Activated CD4-positive, alpha-beta T cell treated with anti-CD3 and anti-CD28 coated beads, Interleukin-2, amount 50 U/mL, for 16 hours (primary cell): ENCODE data around the gene CIROP.

Experiments
- DNase-seq: peaks from one replicate; pipeline ENCODE4 v3.0.0-alpha.2; 2020

CIROP gene

DNA sequence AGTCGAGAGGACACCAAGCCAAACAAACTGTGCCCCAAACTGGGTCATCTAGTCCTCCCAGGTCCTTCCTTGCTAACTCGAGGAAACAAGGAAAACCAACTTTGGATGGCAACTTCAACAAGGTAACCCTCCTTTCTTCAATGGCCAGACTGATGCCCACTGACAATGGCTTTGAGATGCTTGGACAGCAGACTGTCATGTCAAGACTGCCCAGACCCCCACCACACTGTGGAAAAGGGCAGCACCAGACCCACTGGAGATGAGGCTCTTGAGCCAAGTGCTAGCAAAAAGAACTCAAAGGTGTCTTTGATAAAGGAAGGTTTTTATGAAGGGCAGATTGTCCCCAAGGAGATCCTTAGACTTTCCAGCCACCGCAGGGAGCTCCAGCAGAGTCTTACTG lies 38.4 kb downstream of the CIROP start:
- no peak for DNase-seq

DNA sequence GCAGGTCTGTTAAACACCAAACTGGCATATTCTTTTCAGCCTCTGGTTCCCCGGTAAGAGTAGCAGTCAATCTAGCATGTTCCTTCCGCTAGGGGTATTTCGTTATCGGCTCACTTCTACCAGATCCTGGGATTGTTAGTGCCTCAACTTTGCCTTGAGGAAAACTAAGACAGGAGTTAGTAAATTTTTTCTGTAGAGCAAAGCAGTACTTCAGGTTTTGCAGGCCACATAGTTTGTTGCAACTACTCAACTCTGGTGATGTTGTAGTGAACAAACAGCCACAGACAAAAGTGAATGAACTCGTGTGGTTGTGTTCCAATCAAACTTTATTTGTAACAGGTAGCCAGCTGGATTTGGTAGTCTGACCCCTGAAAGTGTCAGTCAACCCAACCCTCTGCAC lies 41.2 kb downstream of the CIROP start:
- no peak for DNase-seq

DNA sequence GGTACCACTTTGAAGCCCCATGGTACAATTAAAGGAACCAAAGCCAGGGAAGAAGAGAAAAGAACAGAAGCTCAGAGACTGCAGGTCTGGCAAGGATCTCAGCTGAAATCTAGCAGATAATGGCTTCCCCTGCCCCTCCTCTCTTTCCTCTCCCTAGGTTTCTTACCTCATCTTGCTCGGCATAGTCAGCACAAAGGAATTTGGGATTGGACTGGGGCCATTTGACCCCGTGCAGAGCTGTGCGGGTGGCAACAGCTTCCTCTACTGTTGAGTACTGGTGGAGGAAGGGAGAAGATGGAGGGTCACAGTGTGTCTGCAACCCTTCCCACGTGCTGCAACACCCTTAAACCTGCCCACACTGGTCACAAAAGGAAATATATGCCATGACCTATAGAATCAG lies 42.8 kb downstream of the CIROP start:
- no peak for DNase-seq

DNA sequence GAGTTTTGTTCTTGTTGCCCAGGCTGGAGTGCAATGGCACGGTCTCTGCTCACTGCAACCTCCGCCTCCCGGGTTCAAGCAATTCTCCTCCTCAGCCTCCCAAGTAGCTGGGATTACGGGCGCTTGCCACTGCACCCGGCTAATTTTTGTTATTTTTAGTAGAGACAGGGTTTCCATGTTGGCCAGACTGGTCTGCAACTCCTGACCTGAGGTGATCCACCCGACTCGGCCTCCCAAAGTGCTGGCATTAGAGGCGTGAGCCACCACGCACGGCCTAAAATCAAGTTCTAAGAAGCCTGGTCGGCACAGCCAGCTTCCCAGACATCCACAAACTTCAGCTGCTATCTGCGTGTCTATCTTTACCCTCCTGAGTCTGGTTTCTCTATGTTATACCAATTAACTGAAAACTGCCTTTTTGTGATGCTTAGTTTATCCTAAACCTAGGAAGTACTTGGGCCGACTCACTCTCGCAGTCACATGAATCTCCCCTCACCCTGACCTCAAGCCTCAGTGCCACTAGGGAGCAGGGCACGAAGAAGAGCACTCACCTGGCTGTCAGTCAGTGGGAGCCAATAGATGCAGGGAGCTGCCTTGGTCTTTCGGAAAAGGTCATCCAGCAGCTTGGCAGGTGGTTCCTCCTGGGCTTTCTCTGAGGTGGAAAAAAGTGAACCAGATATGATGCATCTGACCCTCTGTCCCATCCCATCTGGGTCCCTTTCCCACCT lies 44.1 kb downstream of the CIROP start:
- no peak for DNase-seq

DNA sequence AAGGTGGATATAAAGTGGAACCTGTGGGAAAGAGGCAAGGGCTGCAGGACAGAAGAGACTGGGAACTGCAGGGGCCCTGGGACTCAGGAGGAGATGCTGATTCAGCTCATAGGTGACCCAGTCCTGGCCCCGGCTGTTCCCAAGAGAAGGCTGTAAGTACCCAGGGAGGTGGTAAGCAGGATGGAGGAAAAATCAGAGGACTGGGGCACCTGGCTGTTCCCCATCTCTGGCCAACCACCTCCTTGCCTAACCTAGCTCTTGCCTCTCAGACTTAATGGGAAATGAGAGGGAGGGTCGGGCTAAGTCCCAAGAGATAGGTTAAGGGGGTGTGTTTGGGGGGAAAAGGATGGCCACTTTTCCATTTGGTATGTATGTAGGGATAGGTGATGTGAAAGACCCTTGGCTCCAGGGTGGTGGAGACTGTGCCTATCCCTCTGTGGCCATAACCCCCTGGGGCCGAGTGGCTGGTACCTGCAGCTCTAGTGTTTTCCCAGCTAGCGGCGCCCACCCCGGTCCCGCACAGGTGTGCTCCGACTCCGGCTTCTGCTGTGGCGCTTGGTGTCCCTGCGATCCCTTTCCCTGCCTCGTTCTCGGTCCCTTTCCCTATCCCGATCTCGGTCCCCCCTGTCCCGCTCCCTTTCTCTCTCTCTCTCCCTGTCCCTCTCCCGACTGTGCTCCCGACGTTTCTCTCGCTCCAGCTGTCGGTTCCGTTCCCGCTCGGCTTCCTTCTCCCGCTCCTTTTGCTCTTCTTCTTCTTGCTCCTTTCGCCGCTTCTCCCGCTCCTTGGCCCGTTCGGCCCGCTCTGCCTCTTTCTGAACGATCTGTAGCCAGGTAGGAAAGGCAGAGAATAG lies 45.9 kb downstream of the CIROP start:
- DNase-seq, result no peak

DNA sequence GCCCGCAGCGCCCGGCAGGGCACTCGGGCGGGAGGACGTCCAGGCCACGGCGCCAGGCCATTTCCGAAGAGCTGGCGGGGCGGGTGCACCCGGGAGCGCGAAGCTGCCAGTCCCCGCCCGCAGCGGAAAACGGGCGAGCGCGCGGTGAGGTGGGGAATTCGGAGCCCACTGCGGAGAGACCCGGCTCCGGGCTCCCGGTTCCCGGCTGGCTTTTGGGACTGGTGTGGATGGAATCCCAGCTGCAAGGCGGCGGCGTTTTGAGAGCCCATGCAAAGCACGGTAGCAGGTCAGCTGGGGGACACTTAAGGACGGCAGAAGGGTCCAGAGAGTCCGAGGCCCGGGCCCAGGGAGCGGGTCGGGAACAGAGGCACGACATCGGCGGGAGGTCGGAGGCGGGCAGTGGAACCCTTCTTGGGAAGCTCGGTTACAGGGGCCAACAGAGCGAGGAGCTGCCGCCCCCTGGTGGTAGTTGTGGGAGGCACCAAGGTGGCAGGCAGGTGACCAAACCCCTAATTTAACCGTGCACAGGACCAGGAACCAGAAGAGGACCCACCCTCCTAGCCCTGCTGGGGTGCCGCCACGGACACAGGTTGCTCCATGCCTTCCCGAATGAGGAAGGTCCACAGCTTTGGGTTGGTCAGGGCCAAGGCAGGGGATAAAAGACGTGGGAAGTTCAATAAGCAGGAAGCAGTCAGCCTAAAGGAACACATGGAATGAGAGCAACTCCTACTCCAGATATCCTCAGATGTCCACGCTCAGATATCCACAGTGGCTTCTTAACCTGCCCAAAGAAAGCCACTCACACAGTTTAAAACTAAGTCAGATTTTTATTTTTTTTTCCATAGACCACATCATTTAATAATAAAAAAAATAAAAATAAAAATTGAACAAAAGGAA lies 46.8 kb downstream of the CIROP start:
- DNase-seq, result peak; percentile 88

DNA sequence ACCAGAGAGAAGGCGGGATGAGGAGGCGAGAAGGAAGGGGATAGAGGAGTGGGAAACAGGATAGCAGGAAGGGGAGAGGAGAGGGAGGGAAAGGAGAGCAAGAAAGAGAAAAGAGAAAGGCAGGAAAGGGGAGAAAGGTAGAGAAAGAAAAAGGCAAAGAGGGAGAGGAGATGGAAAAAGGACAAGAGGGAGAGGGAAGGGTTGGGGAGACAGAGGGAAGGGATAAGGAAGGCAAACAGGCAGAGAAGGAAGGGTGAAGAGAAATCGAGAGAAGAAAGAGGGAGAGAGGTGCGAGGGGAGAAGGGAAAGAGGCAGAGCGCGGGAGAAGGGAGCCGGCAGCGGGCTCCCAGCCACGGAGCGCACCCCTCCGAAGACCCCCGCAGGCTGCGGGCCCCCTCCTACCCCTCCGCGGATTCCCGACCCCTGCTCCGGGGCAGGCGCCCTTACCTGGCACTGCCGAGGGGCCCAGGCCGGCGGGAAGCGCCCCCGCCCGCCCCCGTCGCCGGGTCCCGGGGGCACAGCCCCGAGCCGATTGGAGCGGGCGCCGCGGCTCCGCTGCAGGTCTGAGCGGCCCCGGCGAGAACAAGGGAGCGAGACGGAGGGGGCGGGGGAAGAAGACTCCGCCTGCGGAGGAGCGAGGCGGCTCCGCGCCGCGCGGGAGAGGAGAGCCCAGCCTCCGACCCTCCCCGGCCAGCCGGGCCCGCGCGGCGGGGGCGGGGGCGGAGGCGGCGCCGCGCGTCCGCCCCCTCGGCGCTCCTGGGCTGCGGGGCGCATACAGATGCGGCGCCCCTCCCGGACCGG lies 47.6 kb downstream of the CIROP start, which contains the start of gene CDH24:
CDH24 (minus strand) TSS at position 565 of the 801 bp plus-strand sequence. CDS start 1,787 bp downstream, outside the sequence.
- DNase-seq, result peak; percentile 63

DNA sequence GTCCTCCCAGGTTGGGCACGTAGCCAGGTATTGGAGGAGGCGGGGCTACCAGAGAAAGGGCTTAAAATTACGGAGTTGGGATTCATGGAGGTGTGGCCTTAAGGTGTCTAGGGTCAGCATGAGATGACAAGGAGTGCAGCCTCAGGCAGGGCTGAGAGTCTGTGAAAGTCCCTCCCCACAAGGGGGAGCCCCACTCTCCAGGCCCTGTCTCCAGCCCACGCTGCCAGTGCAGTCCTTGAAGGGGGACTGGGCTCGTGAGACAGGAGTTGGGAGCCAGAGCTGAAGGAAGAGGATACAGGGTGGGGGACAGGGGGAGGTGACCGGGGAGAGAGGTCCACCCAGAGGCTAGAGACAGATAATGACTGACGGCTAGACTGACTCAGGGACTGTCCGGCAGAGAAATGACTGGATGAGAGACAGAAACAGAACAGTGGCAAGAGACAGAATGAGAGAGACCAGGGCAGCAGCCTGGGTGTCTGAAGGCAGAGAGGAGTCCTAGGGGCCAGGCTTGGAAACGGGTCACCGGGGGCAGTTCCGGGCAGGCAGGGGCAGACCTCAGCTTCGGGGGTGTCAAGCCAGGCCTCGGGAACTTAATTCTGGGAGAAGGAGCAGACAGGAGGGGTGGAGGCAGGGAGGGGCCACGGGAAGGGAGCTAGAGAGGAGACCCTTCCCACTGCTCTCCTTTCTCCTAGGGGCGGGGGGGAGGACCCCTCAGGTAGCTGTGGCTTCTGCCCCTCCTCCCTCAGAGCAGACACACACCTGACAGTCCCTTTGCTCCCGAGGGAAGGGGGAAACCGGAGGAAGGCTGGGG lies 48.4 kb downstream of the CIROP start:
- peak; percentile 72 for DNase-seq

DNA sequence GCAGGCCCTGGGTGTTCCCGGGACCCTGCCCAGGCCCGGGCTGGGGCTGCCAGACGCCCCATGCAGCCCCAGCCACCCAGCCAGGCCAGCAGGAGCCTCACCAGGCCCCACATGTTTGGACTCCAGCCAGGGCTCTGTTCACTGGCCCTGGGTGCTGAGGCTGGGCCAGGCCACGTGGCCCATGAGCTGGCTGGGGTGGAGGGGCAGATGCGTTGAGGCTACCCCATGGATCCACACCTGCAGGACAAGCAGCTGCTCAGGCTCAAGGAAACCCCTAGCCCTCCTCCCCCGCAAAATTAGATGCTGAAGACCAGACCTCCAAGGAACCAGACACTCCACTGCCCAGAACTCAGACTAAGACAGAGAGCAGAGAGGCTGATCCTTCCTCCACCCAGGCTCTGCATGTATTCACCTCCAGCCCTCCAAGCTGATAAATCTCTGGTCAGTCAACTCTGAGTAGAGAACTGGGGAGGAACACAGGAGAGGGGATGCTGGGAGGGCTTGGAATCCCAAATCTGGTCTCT lies 49.1 kb downstream of the CIROP start:
- DNase-seq, result no peak

DNA sequence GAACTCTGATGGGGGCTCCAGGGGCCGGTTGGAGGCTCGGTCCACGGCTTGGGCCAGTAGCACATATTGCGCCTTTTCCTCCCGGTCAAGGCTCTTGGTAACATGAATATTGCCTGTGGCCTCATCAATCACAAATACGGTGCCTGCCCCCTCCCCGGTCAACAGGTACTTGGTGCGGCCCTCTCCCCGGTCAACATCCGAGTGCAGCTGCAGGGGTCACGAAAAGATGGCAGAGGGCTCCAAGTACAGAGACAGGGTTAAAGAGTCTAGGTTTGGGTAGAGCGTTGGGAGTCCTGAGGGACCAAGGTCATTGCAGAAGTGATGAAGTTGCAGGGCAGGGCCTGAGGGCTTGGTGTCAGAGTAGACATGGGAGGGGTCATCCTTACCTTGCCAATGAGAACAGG lies 49.6 kb downstream of the CIROP start:
- DNase-seq, result no peak

DNA sequence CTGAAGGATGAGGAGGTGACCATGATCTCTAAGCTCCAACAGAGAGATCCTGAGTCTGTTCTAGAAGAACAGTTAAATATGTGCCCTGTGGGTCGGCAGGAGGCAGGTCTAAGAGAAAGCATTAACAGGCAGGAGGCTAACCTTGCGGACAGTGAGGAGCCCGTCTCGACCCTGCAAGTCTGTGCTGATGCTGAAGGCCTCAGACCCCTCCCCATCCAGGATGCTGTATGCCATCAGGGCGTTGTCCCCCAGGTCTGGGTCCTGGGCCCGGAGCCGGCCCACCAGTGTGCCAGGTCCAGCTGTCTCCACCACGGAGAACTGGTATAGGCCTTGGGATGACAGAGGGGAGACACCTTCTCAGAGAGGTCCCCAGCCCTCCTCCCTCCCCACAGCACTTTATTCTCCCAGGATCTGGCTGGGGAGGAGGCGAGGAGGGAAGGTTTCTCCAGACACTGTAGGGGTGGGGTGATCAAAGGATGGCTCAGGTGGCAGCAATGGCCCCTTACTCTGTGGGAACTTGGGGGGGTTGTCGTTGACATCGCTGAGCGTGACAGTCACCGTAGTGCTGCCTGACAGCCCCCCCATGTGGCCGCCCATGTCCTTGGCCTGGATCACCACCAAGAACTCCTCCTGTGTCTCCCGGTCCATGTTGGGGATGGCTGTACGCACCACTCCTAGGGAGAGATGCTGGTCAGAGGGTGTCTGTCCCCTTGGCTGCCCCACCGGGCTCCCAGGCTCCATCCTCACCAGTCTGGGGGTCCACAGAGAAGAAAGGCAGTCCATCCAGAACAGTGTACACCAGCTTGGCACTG lies 50.6 kb downstream of the CIROP start:
- no peak for DNase-seq

DNA sequence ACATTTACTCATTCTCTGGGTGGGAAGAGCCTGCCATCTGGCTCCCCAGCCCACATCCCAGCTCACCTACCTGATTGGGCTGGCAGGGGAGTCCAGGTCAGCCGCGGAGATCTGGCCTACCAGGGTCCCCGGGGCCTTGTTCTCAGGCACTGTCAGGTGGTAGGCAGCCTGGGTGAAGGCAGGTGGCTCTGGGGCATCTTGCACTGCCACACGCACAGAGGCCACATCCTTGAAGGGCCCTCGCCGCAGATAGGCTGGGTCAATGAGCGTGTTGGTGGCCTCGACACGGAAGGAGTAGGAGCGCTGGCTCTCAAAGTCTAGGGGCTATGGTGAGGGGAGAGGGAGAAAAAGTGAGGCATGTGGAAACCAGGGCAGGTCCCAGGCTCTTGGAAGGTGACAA lies 51.4 kb downstream of the CIROP start:
- DNase-seq, result no peak

DNA sequence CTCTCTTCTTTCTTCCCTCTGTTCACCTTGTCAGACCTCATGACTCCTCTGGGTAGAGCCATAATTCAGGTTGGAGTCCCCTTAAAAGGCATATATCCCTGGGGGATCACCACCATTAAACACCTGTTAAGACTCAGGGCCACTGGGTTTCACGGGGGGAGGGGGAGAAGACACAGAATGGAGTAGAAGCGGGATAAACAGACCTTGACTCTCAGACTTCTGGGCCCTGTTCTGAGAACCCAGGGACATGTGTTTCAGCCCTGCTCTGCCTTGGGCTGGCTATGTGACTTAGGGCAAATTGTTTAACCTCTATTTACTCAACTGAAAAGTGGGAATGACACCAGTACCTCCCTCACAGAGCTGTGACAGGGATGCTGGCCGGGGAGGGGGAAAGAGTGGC lies 52.1 kb downstream of the CIROP start:
- DNase-seq, result no peak

DNA sequence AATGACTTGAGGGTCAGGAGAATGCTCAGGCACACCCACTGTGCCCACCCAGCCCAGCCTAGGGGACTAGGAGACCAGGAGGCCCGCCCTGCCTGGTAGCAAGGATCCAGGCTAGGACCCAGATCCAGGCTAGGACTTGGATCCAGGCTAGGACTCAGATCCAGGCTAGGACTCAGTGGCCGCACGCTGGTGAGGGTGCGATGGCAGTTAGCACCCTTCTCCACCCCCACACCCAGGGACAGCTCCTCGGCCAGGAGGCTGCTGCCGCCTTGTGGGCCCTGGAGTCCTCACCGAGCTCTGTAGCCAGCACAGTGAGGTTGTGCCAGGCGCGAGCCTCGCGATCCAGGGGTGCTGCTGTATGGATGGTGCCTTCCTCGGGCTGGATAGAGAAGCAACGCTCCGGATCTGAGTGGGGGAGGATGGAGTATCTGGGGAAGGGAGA lies 52.6 kb downstream of the CIROP start:
- no peak for DNase-seq

DNA sequence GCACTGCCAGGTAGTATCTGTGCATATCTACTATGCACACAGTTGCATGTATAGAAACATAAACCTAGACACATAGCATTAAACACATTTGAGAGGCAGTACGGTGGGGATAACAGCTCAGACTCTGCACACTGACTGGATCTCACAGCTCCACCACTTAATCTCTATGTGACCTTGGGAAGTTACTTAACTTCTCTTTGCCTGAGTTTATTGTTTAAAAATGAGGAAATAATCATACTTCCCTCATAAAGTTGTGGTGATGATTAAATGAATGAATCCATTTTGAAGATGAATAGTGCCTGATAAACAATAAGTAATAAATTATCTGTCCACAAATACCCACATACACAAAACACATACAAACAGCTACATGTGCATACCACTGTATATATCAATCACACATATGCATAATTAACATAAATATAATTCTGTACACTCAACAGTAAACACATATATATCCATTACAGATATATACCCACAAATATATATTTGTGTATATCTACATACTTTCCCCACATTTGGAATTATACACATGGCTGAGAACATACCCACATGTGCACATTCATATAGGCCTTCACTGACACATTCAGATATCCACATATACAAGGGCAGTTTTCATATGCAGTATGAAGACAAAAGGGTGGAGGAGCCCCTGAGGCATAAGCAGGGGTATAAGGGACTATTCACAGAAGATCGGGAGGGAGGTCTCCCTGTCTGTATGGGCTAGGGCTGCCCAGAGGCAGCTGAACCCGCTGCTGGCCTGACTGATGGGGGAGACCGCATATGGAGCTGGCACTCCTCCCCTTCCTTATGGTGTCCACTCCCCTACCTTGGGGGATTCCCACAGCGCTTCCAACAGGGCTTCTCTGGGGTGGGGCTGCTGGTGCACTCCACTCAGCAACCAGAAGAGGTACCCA lies 53.4 kb downstream of the CIROP start:
- DNase-seq, result no peak
